ENCODE measurements around the gene PAXX.

The PAXX gene

DNA sequence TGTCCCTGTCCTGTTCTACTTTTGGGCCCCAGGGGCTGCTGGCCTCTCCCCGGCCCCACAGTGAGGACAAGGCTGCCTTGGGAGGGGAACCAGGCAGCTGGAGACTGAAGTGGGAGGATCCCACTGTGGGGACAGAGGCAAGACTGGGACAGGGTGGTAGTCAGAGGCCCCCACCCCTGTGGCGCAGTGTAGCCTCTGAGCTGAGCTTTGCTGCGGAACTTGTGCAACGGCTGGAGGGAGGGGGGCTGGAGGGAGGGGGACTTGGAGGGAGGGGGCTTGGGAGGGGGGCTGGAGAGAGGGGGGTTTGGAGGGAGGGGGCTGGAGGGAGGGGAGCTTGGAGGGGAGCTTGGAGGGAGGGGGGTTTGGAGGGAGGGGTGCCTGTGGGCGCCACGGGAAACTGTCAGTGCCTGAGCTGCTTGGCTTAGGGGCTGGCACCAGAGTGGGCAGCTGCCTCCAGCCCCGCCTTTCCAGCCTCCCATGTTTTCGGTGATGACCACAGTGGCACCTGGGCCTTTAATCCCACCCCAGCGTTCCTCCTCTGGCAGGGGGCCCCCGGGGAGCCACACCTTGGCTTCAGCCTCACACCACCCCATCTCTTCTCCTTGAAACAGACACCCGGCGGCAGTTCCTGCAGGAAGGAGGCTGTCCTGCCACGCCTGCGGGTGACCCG lies 42.0 kb downstream of the PAXX start:
- no peak for DNase-seq

DNA sequence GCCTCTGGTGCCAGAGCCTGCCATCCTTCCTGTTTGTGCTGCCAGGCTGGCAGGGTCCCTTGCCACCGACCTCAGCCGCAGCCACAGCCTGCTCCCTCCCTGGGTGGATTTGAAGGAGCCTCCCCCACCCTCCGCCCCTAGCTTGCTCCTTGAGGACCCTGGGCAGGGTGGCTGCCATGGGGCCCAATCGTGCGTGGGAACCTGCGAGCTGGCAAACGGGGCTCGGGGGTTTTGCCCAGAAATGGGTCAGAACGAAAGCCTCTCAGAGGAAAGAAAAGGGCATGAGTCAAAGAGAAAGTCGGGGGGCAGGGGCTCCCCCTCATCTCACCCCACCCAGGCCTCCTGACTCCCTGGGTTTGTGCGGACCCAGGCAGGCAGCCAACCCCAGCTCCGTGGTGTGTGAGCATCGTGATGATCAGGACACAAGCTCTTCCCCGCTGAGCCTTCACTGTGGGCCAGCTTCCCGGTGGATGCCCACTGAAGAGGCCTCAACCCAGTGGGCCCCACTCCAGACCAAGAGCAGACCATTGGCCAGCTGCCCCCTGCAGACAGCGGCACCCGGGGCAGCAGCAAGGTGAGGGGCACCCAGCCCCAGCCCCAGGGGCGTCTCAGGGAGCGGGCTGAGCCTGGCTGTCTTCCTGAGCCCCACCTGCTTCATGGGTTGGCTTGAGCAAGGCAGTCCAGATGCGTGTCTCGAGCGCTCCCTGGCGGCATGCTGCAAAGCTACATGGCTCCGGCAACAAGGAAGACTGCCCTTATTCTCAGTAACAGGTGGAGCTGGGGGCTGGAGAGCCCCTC lies 42.7 kb downstream of the PAXX start:
- DNase-seq: peak; percentile 63

DNA sequence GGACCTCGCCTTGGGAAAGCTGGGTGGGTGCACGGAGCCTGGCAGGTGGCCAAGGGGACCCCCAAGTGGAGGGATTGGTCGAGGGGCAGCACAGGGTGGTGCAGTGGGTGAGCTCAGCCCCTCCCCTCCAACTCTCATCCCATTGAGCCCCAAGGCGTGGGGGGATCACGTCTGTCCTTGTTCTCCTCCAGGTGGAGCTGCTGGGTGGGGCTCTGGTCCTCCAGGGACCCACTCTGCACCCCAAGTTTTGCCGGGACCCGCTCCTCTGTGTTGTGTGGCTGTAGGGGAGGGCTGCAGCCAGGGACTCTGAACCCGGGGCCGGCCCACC lies 43.2 kb downstream of the PAXX start:
- no peak for DNase-seq

DNA sequence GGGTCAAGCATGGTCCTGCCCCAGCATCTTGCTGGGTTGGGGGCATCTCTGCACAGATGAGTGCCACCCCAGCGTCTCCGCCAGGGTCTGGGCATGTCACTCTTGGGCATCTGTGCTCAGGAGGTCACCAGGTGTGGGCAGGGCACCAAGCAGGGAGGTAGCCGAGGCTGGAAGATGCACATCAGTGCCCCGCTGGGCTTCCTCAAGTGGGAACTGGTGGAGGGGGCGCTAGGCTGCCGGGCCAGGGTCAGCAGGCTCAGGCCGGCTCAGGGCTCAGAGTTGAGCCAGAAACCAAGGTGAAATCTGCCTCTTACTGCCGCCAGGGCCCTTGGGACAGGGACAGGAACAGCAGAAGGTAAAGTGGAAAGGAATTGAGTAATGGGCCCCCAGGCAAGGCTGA lies 43.7 kb downstream of the PAXX start:
- DNase-seq: no peak

DNA sequence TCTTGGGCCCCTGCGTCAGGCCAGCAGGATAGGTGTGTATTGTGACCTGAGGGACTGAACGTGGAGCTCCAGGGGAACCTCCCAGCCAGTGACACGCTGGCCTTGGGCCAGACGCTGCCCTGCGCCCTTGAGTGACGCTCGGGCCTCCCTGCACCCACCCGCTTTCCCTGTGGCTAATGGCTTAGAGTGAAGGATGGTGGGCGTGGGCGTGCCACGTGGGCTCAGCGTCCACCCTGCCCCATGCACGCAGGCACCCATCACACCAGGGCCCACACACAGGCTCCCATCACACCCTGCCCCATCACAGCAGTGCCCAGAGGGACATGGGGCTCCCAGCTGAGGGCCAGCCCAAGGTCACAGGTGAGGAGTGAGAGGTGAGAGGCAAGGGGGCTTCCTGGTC lies 44.8 kb downstream of the PAXX start:
- DNase-seq: no peak

DNA sequence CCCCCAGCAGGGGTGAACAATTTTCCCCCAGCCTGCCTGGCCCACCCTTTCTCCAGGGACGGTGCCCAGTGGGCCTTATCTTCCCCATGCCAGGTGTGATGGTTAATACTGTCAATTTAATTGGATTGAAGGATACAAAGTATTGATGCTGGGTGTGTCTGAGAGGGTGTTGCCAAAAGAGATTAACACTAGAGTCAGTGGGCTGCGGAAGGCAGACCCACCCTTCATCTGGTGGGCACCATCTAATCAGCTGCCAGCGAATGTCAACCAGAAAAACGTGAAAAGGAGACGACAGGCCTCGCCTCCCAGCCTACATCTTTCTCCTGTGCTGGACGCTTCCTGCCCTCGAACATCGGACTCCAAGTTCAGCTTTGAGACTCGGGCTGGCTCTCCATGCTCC lies 45.3 kb downstream of the PAXX start:
- DNase-seq: no peak

DNA sequence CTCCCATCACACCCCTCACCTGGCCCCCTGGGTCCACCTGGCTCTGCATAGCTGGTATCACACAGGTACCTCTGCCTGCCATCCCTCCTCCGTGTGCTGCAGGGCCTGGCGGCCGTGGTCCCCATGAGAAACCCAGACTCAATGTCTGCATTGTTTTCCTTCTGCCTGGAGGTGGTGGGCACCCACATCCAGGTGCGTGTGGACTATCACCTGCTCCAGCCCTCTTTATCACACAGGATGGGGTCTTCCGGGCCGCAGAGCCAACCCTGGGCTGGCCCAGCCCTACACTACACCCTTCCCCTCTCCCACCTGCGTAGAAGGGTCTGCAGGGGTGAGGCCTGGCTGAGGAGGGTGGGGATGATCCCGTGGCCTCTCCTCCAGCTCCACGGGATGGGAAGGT lies 46.7 kb downstream of the PAXX start:
- no peak for DNase-seq

DNA sequence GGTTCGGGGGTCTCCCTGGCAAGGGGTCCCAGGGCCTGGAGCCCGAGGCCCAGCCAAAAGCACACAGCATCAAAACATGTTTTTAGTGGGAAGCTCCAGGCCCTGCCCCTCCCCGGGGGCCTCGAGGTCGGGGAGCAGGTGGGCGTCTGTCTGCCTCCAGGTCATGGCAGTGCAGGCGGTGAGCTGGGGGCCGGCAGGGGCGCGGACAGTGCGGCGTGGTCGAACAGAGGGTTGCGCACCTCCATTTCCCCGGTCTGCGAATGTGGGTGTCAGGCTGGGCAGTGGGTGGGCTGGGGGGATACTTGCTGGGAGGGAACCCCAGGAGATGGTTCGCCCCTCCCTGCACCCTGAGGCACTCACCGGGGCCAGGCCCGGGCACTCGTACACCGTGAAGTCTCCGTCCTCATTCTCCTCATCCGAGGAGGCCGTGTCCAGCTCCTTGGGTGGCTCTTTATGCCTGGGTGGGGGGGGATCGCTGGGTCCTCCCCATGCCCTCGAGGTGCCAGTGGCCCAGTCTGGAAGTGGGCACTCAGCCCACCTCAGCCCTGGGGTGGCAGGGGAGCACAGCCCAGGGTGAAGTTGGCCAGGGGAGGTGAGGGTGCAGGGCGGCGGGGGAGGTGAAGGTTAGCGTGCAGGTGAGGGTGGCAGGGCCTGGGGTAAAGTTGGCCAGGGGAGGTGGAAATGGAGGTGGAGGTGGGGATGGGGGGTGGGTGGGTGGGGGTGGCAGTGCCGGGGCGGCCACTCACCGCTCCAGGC lies 47.6 kb downstream of the PAXX start:
- no peak for DNase-seq

DNA sequence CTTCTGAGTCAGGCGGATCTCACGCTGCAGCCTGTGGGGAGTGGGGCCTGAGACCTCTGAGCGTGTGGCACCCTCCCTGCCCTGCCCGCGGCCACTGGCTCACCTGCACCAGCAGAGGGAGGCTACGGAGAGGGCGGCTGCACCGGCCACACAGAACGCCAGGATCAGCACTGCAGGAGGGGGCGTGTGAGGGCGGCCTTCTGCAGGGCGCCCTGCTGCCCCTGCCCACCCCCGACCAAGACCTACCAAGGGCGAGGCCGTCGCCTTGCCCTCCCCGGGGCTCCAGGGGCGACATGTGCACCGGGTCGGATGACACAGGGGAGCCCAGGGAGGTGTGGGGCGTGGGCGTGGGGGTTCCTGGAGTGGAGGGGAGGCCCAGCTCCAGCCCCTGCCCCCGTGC lies 48.3 kb downstream of the PAXX start:
- DNase-seq: no peak

DNA sequence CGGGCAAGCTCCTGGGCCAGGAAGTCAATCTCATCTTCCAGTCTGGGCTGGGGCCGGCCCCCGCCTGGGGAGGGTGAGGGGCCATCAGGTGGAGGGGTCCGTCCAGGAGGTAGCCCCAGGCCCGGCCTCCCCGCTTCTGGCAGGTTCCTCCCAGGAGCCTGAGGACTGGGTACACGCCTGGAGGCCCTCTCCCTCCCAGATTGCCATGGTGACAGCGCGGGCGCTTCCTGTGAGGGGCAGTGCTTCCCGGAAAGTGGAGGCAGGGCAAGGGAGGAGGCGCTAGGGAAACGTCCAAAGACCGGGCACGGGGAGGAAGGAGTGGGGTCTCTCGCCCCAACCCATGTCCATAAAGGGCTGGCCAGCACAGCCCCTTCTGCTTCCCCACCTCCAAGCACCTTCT lies 48.9 kb downstream of the PAXX start:
- no peak for DNase-seq

DNA sequence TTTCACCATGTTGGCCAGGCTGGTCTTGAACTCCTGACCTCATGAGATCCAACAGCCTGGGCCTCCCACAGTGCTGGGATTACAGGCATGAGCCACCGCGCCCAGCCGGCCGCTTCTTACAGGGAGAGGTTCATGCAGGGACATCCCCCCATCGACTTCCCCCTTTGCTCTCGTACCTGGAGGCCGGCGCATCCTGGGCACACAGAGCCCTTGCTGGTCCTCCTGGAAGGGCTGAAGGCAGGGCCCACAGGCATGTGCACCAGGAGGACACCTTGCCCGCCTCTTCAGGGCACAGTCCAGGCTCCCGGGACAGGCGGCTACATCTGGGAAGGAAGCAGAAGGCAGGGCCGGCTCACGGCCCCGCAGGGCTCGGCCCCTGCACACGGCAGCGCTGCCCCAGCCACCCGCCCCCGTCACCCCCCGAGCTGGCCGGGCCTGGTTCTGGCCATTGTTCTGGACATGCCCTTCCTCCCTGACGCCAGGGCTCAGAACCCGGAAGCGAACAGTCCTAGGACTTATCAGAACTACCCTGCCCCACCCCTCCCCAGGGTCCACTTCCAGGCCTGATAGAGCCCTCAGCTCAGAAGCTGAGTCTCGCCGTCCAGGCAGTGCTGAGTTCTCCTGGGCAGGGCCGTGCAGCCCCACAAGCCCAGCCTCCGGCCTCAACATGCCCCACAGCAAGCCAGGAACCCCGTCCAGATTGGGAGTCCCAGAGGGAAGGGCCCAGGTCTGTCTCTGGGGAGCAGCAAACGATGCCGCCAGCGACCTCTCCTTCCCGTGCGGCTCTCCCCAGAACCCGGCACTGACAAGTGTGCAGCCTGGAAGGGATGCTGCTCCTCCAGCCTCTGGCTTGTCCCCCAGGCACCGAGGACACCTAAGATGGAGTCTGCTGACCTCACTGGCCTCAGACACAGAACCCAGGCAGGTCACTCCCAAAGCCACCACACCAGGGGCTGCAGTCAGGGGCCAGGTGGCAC lies 50.8 kb downstream of the PAXX start:
- no peak for DNase-seq
